ENCODE results near the gene MALRD1.
A peak's percentile ranks its signal among the peaks of the same experiment; 100 is the strongest.
"Not testable (repeated sequence)": the region's sequence is repeated elsewhere in the genome, so short reads cannot be mapped to it uniquely, and the experiment has no call there.

MALRD1 gene

GRCh38 chr10:19713800-19714525 is 665.4 kb downstream of the MALRD1 start:
- DNase-seq (ENCODE audit: low spot score), result peak; percentile 35

- no peak for DNase-seq (ENCODE audit: low spot score)
Measured at GRCh38 chr10:19719284-19719683, 670.7 kb downstream of the MALRD1 start.

- DNase-seq (ENCODE audit: low spot score), result no peak
Measured at GRCh38 chr10:19724287-19724686, 675.7 kb downstream of the MALRD1 start.

GRCh38 chr10:19728376-19728775 is 679.8 kb downstream of the MALRD1 start:
- DNase-seq (ENCODE audit: low spot score), result no peak

GRCh38 chr10:19728964-19729363 is 680.4 kb downstream of the MALRD1 start:
- no peak for DNase-seq (ENCODE audit: low spot score)

GRCh38 chr10:19730167-19730906 is 681.7 kb downstream of the MALRD1 start:
- no peak for DNase-seq (ENCODE audit: low spot score)

GRCh38 chr10:19730907-19731217 is 682.3 kb downstream of the MALRD1 start:
- no peak for DNase-seq (ENCODE audit: low spot score)

GRCh38 chr10:19731560-19731959 is 683.0 kb downstream of the MALRD1 start:
- no peak for DNase-seq (ENCODE audit: low spot score)

- DNase-seq (ENCODE audit: low spot score), result no peak
Measured at GRCh38 chr10:19738440-19738839, 689.8 kb downstream of the MALRD1 start.

GRCh38 chr10:19739232-19739631 is 690.6 kb downstream of the MALRD1 start:
- DNase-seq (ENCODE audit: low spot score), result not testable (repeated sequence)

GRCh38 chr10:19742144-19742543 is 693.5 kb downstream of the MALRD1 start:
- DNase-seq (ENCODE audit: low spot score), result not testable (repeated sequence)

- DNase-seq (ENCODE audit: low spot score), result no peak
Measured at GRCh38 chr10:19745672-19746071, 697.1 kb downstream of the MALRD1 start.

- DNase-seq (ENCODE audit: low spot score), result no peak
Measured at GRCh38 chr10:19749185-19749729, 700.7 kb downstream of the MALRD1 start.

GRCh38 chr10:19750972-19751371 is 702.4 kb downstream of the MALRD1 start:
- DNase-seq (ENCODE audit: low spot score), result no peak

- no peak for DNase-seq (ENCODE audit: low spot score)
Measured at GRCh38 chr10:19756919-19757318, 708.3 kb downstream of the MALRD1 start.

- DNase-seq (ENCODE audit: low spot score), result no peak
Measured at GRCh38 chr10:19762026-19762425, 713.4 kb downstream of the MALRD1 start.

GRCh38 chr10:19764111-19764510 is 715.5 kb downstream of the MALRD1 start:
- no peak for DNase-seq (ENCODE audit: low spot score)

- DNase-seq (ENCODE audit: low spot score), result peak; percentile 25
Measured at GRCh38 chr10:19767876-19768275, 719.3 kb downstream of the MALRD1 start.

- DNase-seq (ENCODE audit: low spot score), result not testable (repeated sequence)
Measured at GRCh38 chr10:19769826-19770225, 721.2 kb downstream of the MALRD1 start.

- DNase-seq (ENCODE audit: low spot score), result no peak
Measured at GRCh38 chr10:19772972-19773371, 724.4 kb downstream of the MALRD1 start.

- DNase-seq (ENCODE audit: low spot score), result no peak
Measured at GRCh38 chr10:19775296-19775695, 726.7 kb downstream of the MALRD1 start.

- no peak for DNase-seq (ENCODE audit: low spot score)
Measured at GRCh38 chr10:19777806-19778205, 729.2 kb downstream of the MALRD1 start.

GRCh38 chr10:19778996-19779395 is 730.4 kb downstream of the MALRD1 start:
- DNase-seq (ENCODE audit: low spot score), result no peak
